Muscle layer of colon (tissue), 2 donors: ENCODE results near the gene TPT1.
A peak's percentile ranks its signal among the peaks of the same experiment; 100 is the strongest.
"Not testable (repeated sequence)": the region's sequence is repeated elsewhere in the genome, so short reads cannot be mapped to it uniquely, and the experiment has no call there.

Experiments used
- H3K27ac ChIP-seq: one replicate; pipeline ENCODE4 v1.7.0; 2013; ENCODE audit warnings: low read depth, mild to moderate bottlenecking, low read length, moderate library complexity
- H3K27me3 ChIP-seq, 2 donors: one replicate each; pipeline ENCODE4 v1.7.0; 2013; ENCODE audit warnings: low read length in 2 of 2, mild to moderate bottlenecking in 2 of 2; ENCODE audit not compliant: insufficient read depth in 2 of 2, control insufficient read depth in 1 of 2
- H3K36me3 ChIP-seq: one replicate; pipeline ENCODE4 v1.7.0; 2013; ENCODE audit warnings: mild to moderate bottlenecking, low read length; ENCODE audit not compliant: insufficient read depth
- H3K4me1 ChIP-seq: one replicate; pipeline ENCODE4 v1.7.0; 2013; ENCODE audit warnings: mild to moderate bottlenecking, low read length; ENCODE audit not compliant: insufficient read depth
- H3K4me3 ChIP-seq, 2 donors: one replicate each; pipeline ENCODE4 v1.7.0; 2013; ENCODE audit warnings: low read length in 2 of 2, low read depth in 1 of 2, mild to moderate bottlenecking in 1 of 2, moderate library complexity in 1 of 2
- H3K9ac ChIP-seq: one replicate; pipeline ENCODE4 v1.7.0; 2013; ENCODE audit warnings: low read length
- H3K9me3 ChIP-seq: one replicate; pipeline ENCODE4 v1.7.0; 2013; ENCODE audit warnings: mild to moderate bottlenecking, low read length
- donor health status: abdominal sarcoma.
- donor health status: Adenocarcinoma of cecum.

The TPT1 gene

GRCh38 chr13:45364876-45365557 is 24.0 kb upstream of the TPT1 start:
- no peaks in the 10 kb centered on the region for H3K4me1 ChIP-seq
- no peaks in the 10 kb centered on the region for H3K27me3 ChIP-seq
- H3K27ac ChIP-seq = no peak overlapping the region
- H3K9me3 ChIP-seq = no peaks in the 10 kb centered on the region
- peaks cover 11% of the 10 kb centered on the region for H3K36me3 ChIP-seq
- no peak overlapping the region for H3K4me3 ChIP-seq
- no peak overlapping the region for H3K9ac ChIP-seq

- Histone ChIP-seq H3K36me3 (peaks cover 11% of the 10 kb centered on the region), H3K27me3 (no peaks in the 10 kb centered on the region), H3K27ac (no peak overlapping the region), H3K4me1 (no peaks in the 10 kb centered on the region), H3K9me3 (no peaks in the 10 kb centered on the region), H3K4me3 (no peak overlapping the region), H3K9ac (no peak overlapping the region)
Measured at GRCh38 chr13:45362939-45363338, 22.0 kb upstream of the TPT1 start.

- no peaks in the 10 kb centered on the region for H3K4me1 ChIP-seq
- H3K27ac ChIP-seq = no peak overlapping the region
- H3K36me3 ChIP-seq = peaks cover 16% of the 10 kb centered on the region
- no peak overlapping the region for H3K9ac ChIP-seq
- no peak overlapping the region for H3K4me3 ChIP-seq
- no peaks in the 10 kb centered on the region for H3K27me3 ChIP-seq
- no peaks in the 10 kb centered on the region for H3K9me3 ChIP-seq
Measured at GRCh38 chr13:45361596-45362206, 20.7 kb upstream of the TPT1 start.

GRCh38 chr13:45356966-45357672 is 16.1 kb upstream of the TPT1 start:
- no peaks in the 10 kb centered on the region for H3K27me3 ChIP-seq

GRCh38 chr13:45353895-45354294 is 12.9 kb upstream of the TPT1 start:
- Histone ChIP-seq H3K9me3 (no peaks in the 10 kb centered on the region), H3K27me3 (no peaks in the 10 kb centered on the region), H3K36me3 (peaks cover 38% of the 10 kb centered on the region), H3K27ac (no peak overlapping the region), H3K9ac (no peak overlapping the region), H3K4me1 (no peaks in the 10 kb centered on the region), H3K4me3 (no peak overlapping the region)

More at GRCh38 chr13:45356966-45357672, 16.1 kb upstream of the TPT1 start:
- no peak overlapping the region for H3K27ac ChIP-seq
- no peak overlapping the region for H3K9ac ChIP-seq
- no peaks in the 10 kb centered on the region for H3K4me1 ChIP-seq
- no peak overlapping the region for H3K4me3 ChIP-seq
- H3K9me3 ChIP-seq = no peaks in the 10 kb centered on the region
- peaks cover 25% of the 10 kb centered on the region for H3K36me3 ChIP-seq

- Histone ChIP-seq H3K4me1 (no peaks in the 10 kb centered on the region), H3K4me3 (no peak overlapping the region), H3K9me3 (no peaks in the 10 kb centered on the region), H3K27ac (no peak overlapping the region), H3K27me3 (no peaks in the 10 kb centered on the region), H3K36me3 (peaks cover 35% of the 10 kb centered on the region), H3K9ac (no peak overlapping the region)
Measured at GRCh38 chr13:45352031-45352430, 11.0 kb upstream of the TPT1 start.

GRCh38 chr13:45350152-45350551 is 9.2 kb upstream of the TPT1 start:
- H3K36me3 ChIP-seq = peaks cover 25% of the 10 kb centered on the region
- no peaks in the 10 kb centered on the region for H3K4me1 ChIP-seq
- no peak overlapping the region for H3K9ac ChIP-seq
- no peaks in the 10 kb centered on the region for H3K9me3 ChIP-seq
- H3K4me3 ChIP-seq = no peak overlapping the region
- H3K27ac ChIP-seq = no peak overlapping the region
- H3K27me3 ChIP-seq = no peaks in the 10 kb centered on the region

- H3K4me1 ChIP-seq = no peaks in the 10 kb centered on the region
- no peaks in the 10 kb centered on the region for H3K27me3 ChIP-seq
- no peak overlapping the region for H3K9ac ChIP-seq
- no peak overlapping the region for H3K27ac ChIP-seq
- no peak overlapping the region for H3K4me3 ChIP-seq
- H3K36me3 ChIP-seq = peaks cover 20% of the 10 kb centered on the region
- no peaks in the 10 kb centered on the region for H3K9me3 ChIP-seq
Measured at GRCh38 chr13:45349438-45349837, 8.5 kb upstream of the TPT1 start.

GRCh38 chr13:45344064-45344463 is 3.1 kb upstream of the TPT1 start:
- not testable (repeated sequence) for H3K4me3 ChIP-seq, H3K27ac ChIP-seq, H3K27me3 ChIP-seq, H3K9me3 ChIP-seq, H3K9ac ChIP-seq
- Histone ChIP-seq H3K4me1 (peaks cover 15% of the 10 kb centered on the region), H3K36me3 (peaks cover 10% of the 10 kb centered on the region)

GRCh38 chr13:45343102-45343501 is 2.1 kb upstream of the TPT1 start:
- not testable (repeated sequence) for H3K4me3 ChIP-seq, H3K9me3 ChIP-seq, H3K27ac ChIP-seq, H3K9ac ChIP-seq, H3K27me3 ChIP-seq
- Histone ChIP-seq H3K4me1 (peaks cover 24% of the 10 kb centered on the region), H3K36me3 (peaks cover 20% of the 10 kb centered on the region)

- not testable (repeated sequence) for H3K9me3 ChIP-seq, H3K27me3 ChIP-seq, H3K9ac ChIP-seq, H3K4me3 ChIP-seq
- H3K4me1 ChIP-seq = peaks cover 29% of the 10 kb centered on the region
- H3K27ac ChIP-seq = peak overlapping the region; percentile 100
- peaks cover 24% of the 10 kb centered on the region for H3K36me3 ChIP-seq
Measured at GRCh38 chr13:45342668-45343067, 1.7 kb upstream of the TPT1 start.
